ENCODE results near the gene MICU1. TPM values are rescaled to one million over a fixed set of nuclear protein-coding genes. Genes with fewer than 3 reads are reported as not detected.
"Not testable (repeated sequence)": the region's sequence is repeated elsewhere in the genome, so short reads cannot be mapped to it uniquely, and the experiment has no call there.

The MICU1 gene
- total RNA-seq, 1 donor from 2014 or later: 48.0 TPM

DNA sequence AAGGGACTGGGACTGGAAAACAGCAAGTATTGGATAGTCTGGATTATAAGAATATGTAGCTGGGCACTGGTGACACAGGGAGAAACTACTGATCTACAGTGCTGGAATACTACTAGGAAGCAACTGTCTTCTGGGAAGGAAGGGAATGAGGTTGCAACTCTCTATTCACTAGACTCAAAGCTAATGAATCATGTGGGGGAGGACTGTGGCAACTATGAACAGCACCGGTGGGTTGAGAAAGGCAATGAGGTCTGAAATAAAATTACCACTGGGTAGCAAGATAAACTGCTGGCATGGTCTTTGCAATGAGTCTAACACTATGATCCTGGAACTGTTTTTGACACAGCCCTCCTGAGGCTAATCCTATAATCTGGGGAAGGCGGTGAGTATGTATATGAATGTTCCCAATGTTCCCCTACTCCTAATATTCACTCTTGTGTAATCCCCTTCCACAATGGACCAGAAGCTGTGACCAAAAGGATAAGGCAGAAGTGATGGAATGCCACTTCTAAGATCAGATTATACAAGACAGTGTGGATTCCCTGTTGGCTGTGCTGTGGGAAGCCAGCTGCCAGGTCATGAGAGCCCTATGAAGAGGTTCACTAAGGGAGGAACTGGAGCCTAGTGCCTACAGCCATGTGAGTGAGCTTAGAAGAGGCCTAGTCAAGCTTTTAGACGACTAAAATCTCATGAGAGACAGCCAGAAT is 169.8 kb downstream of the MICU1 start:
- H3K4me3 Mint-ChIP-seq (ENCODE audit: unreplicated experiment): no peak overlapping the region
- peaks cover 1% of the 10 kb centered on the region for H3K4me1 Mint-ChIP-seq (ENCODE audit: low read depth)
- no peaks in the 10 kb centered on the region for H3K27me3 Mint-ChIP-seq (ENCODE audit: low read depth)
- DNase-seq (ENCODE audit: low spot score): no peak
- TF ChIP-seq, protein P1, sequence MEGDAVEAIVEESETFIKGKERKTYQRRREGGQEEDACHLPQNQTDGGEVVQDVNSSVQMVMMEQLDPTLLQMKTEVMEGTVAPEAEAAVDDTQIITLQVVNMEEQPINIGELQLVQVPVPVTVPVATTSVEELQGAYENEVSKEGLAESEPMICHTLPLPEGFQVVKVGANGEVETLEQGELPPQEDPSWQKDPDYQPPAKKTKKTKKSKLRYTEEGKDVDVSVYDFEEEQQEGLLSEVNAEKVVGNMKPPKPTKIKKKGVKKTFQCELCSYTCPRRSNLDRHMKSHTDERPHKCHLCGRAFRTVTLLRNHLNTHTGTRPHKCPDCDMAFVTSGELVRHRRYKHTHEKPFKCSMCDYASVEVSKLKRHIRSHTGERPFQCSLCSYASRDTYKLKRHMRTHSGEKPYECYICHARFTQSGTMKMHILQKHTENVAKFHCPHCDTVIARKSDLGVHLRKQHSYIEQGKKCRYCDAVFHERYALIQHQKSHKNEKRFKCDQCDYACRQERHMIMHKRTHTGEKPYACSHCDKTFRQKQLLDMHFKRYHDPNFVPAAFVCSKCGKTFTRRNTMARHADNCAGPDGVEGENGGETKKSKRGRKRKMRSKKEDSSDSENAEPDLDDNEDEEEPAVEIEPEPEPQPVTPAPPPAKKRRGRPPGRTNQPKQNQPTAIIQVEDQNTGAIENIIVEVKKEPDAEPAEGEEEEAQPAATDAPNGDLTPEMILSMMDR (IDR thresholded peaks at IDR 0.05): no peak
- peaks cover 2% of the 10 kb centered on the region for H3K36me3 Mint-ChIP-seq (ENCODE audit: low read depth)
- H3K27ac Mint-ChIP-seq (ENCODE audit: unreplicated experiment): no peak overlapping the region
- H3K9me3 Mint-ChIP-seq (ENCODE audit: low read depth): no peaks in the 10 kb centered on the region

DNA sequence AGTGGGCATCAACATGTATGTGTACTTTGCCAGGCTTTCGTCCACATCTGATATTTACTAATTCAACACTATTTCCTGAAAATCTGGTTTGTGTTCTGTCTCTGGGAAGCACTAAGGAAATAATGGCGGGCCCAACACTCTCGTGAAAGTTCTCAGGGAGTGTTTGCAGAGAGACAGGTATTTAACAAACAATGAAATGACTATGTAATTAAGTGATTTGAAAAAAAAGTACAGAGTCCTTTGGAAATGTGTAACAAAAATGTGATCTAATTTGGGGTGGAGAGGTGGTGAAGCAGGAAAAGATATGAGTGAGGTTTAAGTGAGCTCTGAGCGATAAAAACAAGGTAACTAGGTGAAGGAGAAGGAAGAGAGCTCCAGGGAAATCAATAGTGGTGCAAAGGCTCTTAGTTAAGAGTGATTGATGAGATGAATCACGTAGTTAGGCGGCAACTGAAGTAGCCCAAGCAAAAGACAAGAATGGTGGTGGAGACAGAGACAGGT is 175.9 kb downstream of the MICU1 start:
- Mint-ChIP-seq H3K36me3 (ENCODE audit: low read depth) (peaks cover 2% of the 10 kb centered on the region), H3K27me3 (ENCODE audit: low read depth) (no peaks in the 10 kb centered on the region), H3K9me3 (ENCODE audit: low read depth) (no peaks in the 10 kb centered on the region), H3K4me3 (ENCODE audit: unreplicated experiment) (no peak overlapping the region), H3K4me1 (ENCODE audit: low read depth) (no peaks in the 10 kb centered on the region), H3K27ac (ENCODE audit: unreplicated experiment) (no peak overlapping the region)
- TF ChIP-seq, protein P1 (IDR thresholded peaks at IDR 0.05): no peak
- DNase-seq (ENCODE audit: low spot score): no peak

- Mint-ChIP-seq H3K4me3 (ENCODE audit: unreplicated experiment) (no peak overlapping the region), H3K4me1 (ENCODE audit: low read depth) (no peaks in the 10 kb centered on the region), H3K27me3 (ENCODE audit: low read depth) (no peaks in the 10 kb centered on the region), H3K27ac (ENCODE audit: unreplicated experiment) (no peak overlapping the region), H3K9me3 (ENCODE audit: low read depth) (peaks cover 7% of the 10 kb centered on the region), H3K36me3 (ENCODE audit: low read depth) (peaks cover 6% of the 10 kb centered on the region)
- no peak for DNase-seq (ENCODE audit: low spot score)
- TF ChIP-seq, protein P1 (IDR thresholded peaks at IDR 0.05): no peak
Observed at GRCh38 chr10:72445851-72446250, 180.0 kb downstream of the MICU1 start.

DNA sequence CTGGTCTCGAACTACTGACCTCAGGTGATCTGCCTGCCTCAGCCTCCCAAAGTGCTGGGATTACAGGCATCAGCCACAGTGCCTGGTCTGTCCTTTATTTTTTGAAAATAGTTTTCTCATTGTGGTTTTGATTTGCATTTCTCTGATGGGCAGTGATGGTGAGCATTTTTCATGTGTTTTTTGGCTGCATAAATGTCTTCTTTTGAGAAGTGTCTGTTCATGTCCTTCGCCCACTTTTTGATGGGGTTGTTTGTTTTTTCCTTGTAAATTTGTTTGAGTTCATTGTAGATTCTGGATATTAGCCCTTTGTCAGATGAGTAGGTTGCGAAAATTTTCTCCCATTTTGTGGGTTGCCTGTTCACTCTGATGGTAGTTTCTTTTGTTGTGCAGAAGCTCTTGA is 182.9 kb downstream of the MICU1 start:
- not testable (repeated sequence) for H3K27ac Mint-ChIP-seq (ENCODE audit: unreplicated experiment); DNase-seq (ENCODE audit: low spot score); H3K4me3 Mint-ChIP-seq (ENCODE audit: unreplicated experiment); H3K27me3 Mint-ChIP-seq (ENCODE audit: low read depth); H3K4me1 Mint-ChIP-seq (ENCODE audit: low read depth)
- H3K9me3 Mint-ChIP-seq (ENCODE audit: low read depth): peaks cover 16% of the 10 kb centered on the region
- H3K36me3 Mint-ChIP-seq (ENCODE audit: low read depth): peaks cover 13% of the 10 kb centered on the region

DNA sequence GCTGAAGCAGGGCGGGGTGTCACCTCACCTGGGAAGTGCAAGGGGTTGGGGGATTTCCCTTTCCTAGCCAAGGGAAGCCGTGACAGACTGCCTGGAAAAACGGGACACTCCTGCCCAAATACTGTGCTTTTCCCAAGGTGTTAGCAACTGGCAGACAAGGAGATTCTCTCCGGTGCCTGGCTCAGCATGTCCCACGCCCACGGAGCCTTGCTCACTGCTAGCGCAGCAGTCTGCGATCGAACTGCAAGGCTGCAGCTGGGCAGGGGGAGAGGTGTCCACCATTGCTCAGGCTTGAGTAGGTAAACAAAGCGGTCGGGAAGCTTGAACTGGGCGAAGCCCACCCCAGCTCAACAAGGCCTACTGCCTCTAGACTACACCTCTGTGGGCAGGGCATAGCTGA is 190.3 kb downstream of the MICU1 start:
- Mint-ChIP-seq H3K27me3 (ENCODE audit: low read depth) (no peaks in the 10 kb centered on the region), H3K27ac (ENCODE audit: unreplicated experiment) (no peak overlapping the region), H3K4me1 (ENCODE audit: low read depth) (no peaks in the 10 kb centered on the region), H3K4me3 (ENCODE audit: unreplicated experiment) (no peak overlapping the region), H3K9me3 (ENCODE audit: low read depth) (peaks cover 11% of the 10 kb centered on the region), H3K36me3 (ENCODE audit: low read depth) (peaks cover 8% of the 10 kb centered on the region)
- no peak for DNase-seq (ENCODE audit: low spot score)
- TF ChIP-seq, protein P1 (IDR thresholded peaks at IDR 0.05): no peak

DNA sequence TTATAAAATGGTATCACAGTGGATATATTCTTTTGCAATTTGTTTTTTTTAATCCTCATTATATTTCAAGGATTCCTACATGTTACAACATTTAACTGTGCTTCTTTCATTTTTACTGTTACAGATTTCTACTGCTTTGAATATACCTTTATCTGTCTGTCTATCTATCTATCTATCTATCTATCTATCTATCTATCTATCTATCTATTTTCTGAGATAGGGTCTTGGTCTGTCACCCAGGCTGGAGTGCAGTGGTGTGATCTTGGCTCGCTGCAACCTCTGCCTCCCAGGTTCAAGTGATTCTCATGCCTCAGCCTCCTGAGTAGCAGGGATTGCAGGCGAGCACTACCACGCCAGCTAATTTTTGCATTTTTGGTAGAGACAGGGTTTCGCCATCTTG is 194.9 kb downstream of the MICU1 start:
- not testable (repeated sequence) for H3K4me3 Mint-ChIP-seq (ENCODE audit: unreplicated experiment); H3K4me1 Mint-ChIP-seq (ENCODE audit: low read depth); H3K36me3 Mint-ChIP-seq (ENCODE audit: low read depth); DNase-seq (ENCODE audit: low spot score); H3K27ac Mint-ChIP-seq (ENCODE audit: unreplicated experiment); H3K27me3 Mint-ChIP-seq (ENCODE audit: low read depth); H3K9me3 Mint-ChIP-seq (ENCODE audit: low read depth)
